ENCODE measurements around the gene NEDD8. TPM values are rescaled to one million over a fixed set of nuclear protein-coding genes. Genes with fewer than 3 reads are reported as not detected.

The NEDD8 gene
- total and polyA plus RNA-seq, 8 donors = 85.4 to 244 (median 166) TPM; not detected in 1

DNA sequence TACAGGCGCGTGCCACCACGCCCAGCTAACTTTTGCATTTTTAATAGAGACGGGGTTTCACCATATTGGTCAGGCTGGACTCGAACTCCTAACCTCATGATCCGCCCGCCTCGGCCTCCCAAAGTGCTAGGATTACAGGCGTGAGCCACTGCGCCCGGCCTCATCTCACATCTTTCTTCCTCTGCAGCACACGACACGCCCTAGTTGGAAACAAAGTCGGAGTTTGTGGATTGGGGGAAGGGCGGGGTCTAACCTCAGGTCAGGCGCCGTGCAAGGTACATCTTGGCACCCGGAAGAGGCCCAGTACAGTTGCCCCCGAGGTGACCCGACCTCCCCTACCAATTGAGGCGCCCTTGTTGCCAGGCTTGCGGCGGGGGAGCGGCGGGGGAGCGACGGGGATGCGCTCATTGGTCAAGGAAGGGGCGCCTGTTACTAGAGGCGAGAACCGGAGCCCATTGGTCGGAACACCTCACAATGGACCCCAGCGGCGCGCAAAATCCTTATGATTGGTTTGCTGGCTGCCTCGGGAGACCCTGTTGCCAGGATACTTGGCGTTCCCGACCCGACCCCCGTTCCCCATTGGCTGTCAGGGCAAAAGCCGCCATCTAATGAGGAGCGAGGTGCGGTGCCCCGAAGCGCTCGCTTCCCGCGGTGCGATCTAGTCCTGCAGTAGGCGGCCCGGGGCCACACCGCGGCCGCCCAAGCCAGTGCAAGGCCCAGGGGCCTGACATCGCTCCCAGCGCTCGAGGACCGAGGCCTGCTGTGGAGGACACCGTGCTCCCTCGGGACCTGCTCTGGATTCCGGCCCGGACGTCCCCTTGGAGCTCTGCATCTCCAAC, 60.5 kb downstream of the NEDD8 start, which contains the start of gene REC8:
REC8 (plus strand) TSS at position 659 of the 839 bp plus-strand sequence. CDS start 473 bp downstream, outside the sequence.
- 6 to 17% (median 8%) methylated on average over 41 to 63 of the region's 63 CpGs for WGBS, 5 donors
- H3K36me3 ChIP-seq = peaks cover 5 to 70% (median 64%) of the 10 kb centered on the region in 4 donors
- intact Hi-C loops (cut with DNase I; ENCODE audit: low total_unique reads) = no loop called here
- no peaks in the 10 kb centered on the region for H3K9me3 ChIP-seq
- peaks cover 0 to 48% (median 22%) of the 10 kb centered on the region in 4 donors for H3K4me1 ChIP-seq
- peak within 1 kb of the TSS; percentile 67 to 79 (median 75) for H3K27ac ChIP-seq
- peak; percentile 82 to 98 for DNase-seq
- H3K4me3 ChIP-seq = peak within 1 kb of the TSS; percentile 46 to 52 (median 48)
- no peaks in the 10 kb centered on the region for H3K27me3 ChIP-seq
- TF ChIP-seq POLR2A (IDR thresholded peaks at IDR 0.05) = peak in 1 of 4 donors; percentile 33
- peak; percentile 6 to 71 (median 49) for TF ChIP-seq POLR2AphosphoS5 (IDR thresholded peaks at IDR 0.05)
- TF ChIP-seq EP300 (IDR thresholded peaks at IDR 0.05) = no peak
- TF ChIP-seq, protein P1, sequence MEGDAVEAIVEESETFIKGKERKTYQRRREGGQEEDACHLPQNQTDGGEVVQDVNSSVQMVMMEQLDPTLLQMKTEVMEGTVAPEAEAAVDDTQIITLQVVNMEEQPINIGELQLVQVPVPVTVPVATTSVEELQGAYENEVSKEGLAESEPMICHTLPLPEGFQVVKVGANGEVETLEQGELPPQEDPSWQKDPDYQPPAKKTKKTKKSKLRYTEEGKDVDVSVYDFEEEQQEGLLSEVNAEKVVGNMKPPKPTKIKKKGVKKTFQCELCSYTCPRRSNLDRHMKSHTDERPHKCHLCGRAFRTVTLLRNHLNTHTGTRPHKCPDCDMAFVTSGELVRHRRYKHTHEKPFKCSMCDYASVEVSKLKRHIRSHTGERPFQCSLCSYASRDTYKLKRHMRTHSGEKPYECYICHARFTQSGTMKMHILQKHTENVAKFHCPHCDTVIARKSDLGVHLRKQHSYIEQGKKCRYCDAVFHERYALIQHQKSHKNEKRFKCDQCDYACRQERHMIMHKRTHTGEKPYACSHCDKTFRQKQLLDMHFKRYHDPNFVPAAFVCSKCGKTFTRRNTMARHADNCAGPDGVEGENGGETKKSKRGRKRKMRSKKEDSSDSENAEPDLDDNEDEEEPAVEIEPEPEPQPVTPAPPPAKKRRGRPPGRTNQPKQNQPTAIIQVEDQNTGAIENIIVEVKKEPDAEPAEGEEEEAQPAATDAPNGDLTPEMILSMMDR (IDR thresholded peaks at IDR 0.05) = peak in 1 of 7 experiments; percentile 11

DNA sequence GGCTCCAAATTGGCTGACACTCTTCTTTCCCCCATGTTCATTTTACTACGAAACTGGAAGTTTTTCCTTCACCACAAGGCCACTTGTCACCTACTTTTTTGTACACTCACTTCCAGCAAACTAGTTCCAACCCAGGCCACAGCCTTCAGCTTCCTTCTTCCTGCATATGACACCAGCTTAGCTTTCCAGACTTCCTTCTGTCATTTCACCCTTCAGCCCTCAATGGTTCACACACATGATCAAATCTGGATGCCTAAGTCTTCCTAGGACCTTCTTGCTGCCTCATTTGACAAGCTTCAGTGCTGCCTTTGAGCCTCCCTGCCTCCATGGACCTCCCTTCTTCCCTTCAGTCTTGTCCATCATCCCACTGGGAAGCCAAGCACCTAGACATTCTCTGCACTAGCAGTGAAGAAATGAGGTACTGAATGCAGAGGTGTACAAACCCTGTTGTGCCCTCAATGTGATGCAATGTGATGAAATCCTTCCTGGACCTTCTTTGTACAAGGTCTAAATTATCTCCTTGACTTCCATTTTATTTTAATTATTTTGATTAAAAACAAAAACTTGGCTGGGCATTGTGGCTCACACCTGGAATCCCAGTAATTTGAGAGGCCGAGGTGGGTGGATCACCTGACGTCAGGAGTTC, 64.6 kb downstream of the NEDD8 start:
- intact Hi-C loops (cut with DNase I; ENCODE audit: low total_unique reads) = no loop called here
- no peak overlapping the region for H3K4me3 ChIP-seq
- peaks cover 37 to 77% (median 70%) of the 10 kb centered on the region in 4 donors for H3K36me3 ChIP-seq
- WGBS, 5 donors = 80 to 95% (median 89%) methylated on average over 3 of the region's 3 CpGs
- peaks cover 8 to 75% (median 44%) of the 10 kb centered on the region in 4 donors for H3K4me1 ChIP-seq
- H3K9me3 ChIP-seq = no peaks in the 10 kb centered on the region
- H3K27ac ChIP-seq = peak overlapping the region in 2 of 5 donors; percentile 22 to 44
- no peaks in the 10 kb centered on the region for H3K27me3 ChIP-seq
- DNase-seq = no peak
- TF ChIP-seq, protein P1 (IDR thresholded peaks at IDR 0.05) = no peak
- TF ChIP-seq EP300 (IDR thresholded peaks at IDR 0.05) (no peak), POLR2AphosphoS5 (IDR thresholded peaks at IDR 0.05) (no peak), POLR2A (IDR thresholded peaks at IDR 0.05) (no peak)

Small RNA genes lying within 50 kb of the gene (small RNA-seq; reads per million reads assigned to genes)
- gene AL136295.4 (0 reads per million in 4 donors), gene CHMP4A (0 reads per million in 4 donors), gene IPO4 (0 to 0.38 (median 0) reads per million in 4 donors), gene MDP1 (0 reads per million in 4 donors)

Other genes with a start within 250 kb of the NEDD8 start
Only the 30 nearest of the 34 such genes appear.
- gene CARMIL3, start 180.4 kb downstream of the NEDD8 start, total RNA-seq = 1 to 10 TPM in 2 of 5 donors, under 1 TPM in 2, not detected in 1; 0.14 to 2.0 (median 0.76) TPM
- gene CARMIL3, start 180.4 kb downstream of the NEDD8 start, polyA plus RNA-seq = under 1 TPM in 2 of 3 donors, not detected in 1; 0.25 to 0.75 TPM
- not detected for gene CPNE6, start 160.8 kb downstream of the NEDD8 start, total RNA-seq
- gene CPNE6, start 160.8 kb downstream of the NEDD8 start, polyA plus RNA-seq = under 1 TPM in 2 of 3 donors, not detected in 1; 0.12 to 0.25 TPM
- 100 to 1,000 TPM in 1 of 5 donors, 10 to 100 TPM in 1, 1 to 10 TPM in 3; 2.3 to 168 (median 8.4) TPM for gene PCK2, start 138.1 kb downstream of the NEDD8 start, total RNA-seq
- 10 to 100 TPM; 12.3 to 24.0 (median 17.0) TPM for gene PCK2, start 138.1 kb downstream of the NEDD8 start, polyA plus RNA-seq
- gene DCAF11, start 117.6 kb downstream of the NEDD8 start, total RNA-seq = 100 to 1,000 TPM in 2 of 5 donors, 10 to 100 TPM in 3; 50.4 to 396 (median 84.5) TPM
- gene DCAF11, start 117.6 kb downstream of the NEDD8 start, polyA plus RNA-seq = 10 to 100 TPM; 27.7 to 68.3 (median 38.9) TPM
- gene NRL, start 117.4 kb downstream of the NEDD8 start, total RNA-seq = 10 to 100 TPM in 2 of 5 donors, 1 to 10 TPM in 1, under 1 TPM in 1, not detected in 1; 0.92 to 69.2 (median 13.0) TPM
- gene NRL, start 117.4 kb downstream of the NEDD8 start, polyA plus RNA-seq = 1 to 10 TPM; 1.2 to 1.3 (median 1.2) TPM
- gene FITM1, start 101.7 kb downstream of the NEDD8 start, total RNA-seq = 10 to 100 TPM in 1 of 5 donors, under 1 TPM in 1, not detected in 3; 0.87 to 80.5 TPM
- gene FITM1, start 101.7 kb downstream of the NEDD8 start, polyA plus RNA-seq = 1 to 10 TPM; 1.9 to 2.6 (median 2.2) TPM
- gene PSME1, start 96.2 kb downstream of the NEDD8 start, total RNA-seq = 100 to 1,000 TPM in 1 of 5 donors, 10 to 100 TPM in 4; 38.5 to 129 (median 91.1) TPM
- gene PSME1, start 96.2 kb downstream of the NEDD8 start, polyA plus RNA-seq = 100 to 1,000 TPM; 217 to 322 (median 310) TPM
- gene EMC9, start 90.8 kb downstream of the NEDD8 start, total RNA-seq = 10 to 100 TPM in 1 of 5 donors, 1 to 10 TPM in 4; 1.3 to 33.9 (median 4.6) TPM
- gene EMC9, start 90.8 kb downstream of the NEDD8 start, polyA plus RNA-seq = 10 to 100 TPM; 32.0 to 59.6 (median 42.9) TPM
- 100 to 1,000 TPM in 2 of 5 donors, 10 to 100 TPM in 3; 62.4 to 339 (median 83.9) TPM for gene PSME2, start 85.8 kb downstream of the NEDD8 start, total RNA-seq
- gene PSME2, start 85.8 kb downstream of the NEDD8 start, polyA plus RNA-seq = 100 to 1,000 TPM; 302 to 421 (median 403) TPM
- 100 to 1,000 TPM in 2 of 5 donors, 10 to 100 TPM in 3; 53.2 to 523 (median 94.2) TPM for gene RNF31, start 84.9 kb downstream of the NEDD8 start, total RNA-seq
- 10 to 100 TPM; 64.0 to 88.7 (median 68.6) TPM for gene RNF31, start 84.9 kb downstream of the NEDD8 start, polyA plus RNA-seq
- 100 to 1,000 TPM in 2 of 5 donors, 10 to 100 TPM in 2, 1 to 10 TPM in 1; 1.4 to 143 (median 91.4) TPM for gene IRF9, start 71.1 kb downstream of the NEDD8 start, total RNA-seq
- gene IRF9, start 71.1 kb downstream of the NEDD8 start, polyA plus RNA-seq = 100 to 1,000 TPM in 1 of 3 donors, 10 to 100 TPM in 2; 64.6 to 101 (median 65.1) TPM
- gene REC8, start 60.3 kb downstream of the NEDD8 start, total RNA-seq = 100 to 1,000 TPM in 1 of 5 donors, 10 to 100 TPM in 4; 14.5 to 122 (median 45.5) TPM
- gene REC8, start 60.3 kb downstream of the NEDD8 start, polyA plus RNA-seq = 10 to 100 TPM; 20.9 to 64.4 (median 38.7) TPM
- gene IPO4, start 43.6 kb downstream of the NEDD8 start, total RNA-seq = 100 to 1,000 TPM in 1 of 5 donors, 10 to 100 TPM in 4; 14.3 to 227 (median 23.9) TPM
- gene IPO4, start 43.6 kb downstream of the NEDD8 start, polyA plus RNA-seq = 10 to 100 TPM in 1 of 3 donors, 1 to 10 TPM in 2; 9.3 to 15.2 (median 9.8) TPM
- 10 to 100 TPM in 4 of 5 donors, 1 to 10 TPM in 1; 6.4 to 79.7 (median 31.6) TPM for gene TM9SF1, start 36.9 kb downstream of the NEDD8 start, total RNA-seq
- gene TM9SF1, start 36.9 kb downstream of the NEDD8 start, polyA plus RNA-seq = 10 to 100 TPM; 14.6 to 28.2 (median 14.7) TPM
- gene TSSK4, start 26.7 kb downstream of the NEDD8 start, total RNA-seq = under 1 TPM in 1 of 5 donors, not detected in 4; 0.73 TPM
- gene TSSK4, start 26.7 kb downstream of the NEDD8 start, polyA plus RNA-seq = not detected
- gene CHMP4A, start 18.9 kb downstream of the NEDD8 start, total RNA-seq = 10 to 100 TPM in 4 of 5 donors, not detected in 1; 27.8 to 37.2 (median 31.8) TPM
- 100 to 1,000 TPM in 1 of 3 donors, 10 to 100 TPM in 2; 66.5 to 135 (median 70.7) TPM for gene CHMP4A, start 18.9 kb downstream of the NEDD8 start, polyA plus RNA-seq
- 10 to 100 TPM in 3 of 5 donors, 1 to 10 TPM in 1, not detected in 1; 9.3 to 16.1 (median 14.2) TPM for gene MDP1, start 16.3 kb downstream of the NEDD8 start, total RNA-seq
- 10 to 100 TPM; 25.6 to 26.9 (median 26.2) TPM for gene MDP1, start 16.3 kb downstream of the NEDD8 start, polyA plus RNA-seq
- gene GMPR2, start 562 bp upstream of the NEDD8 start, total RNA-seq = 100 to 1,000 TPM in 1 of 5 donors, 10 to 100 TPM in 4; 13.9 to 204 (median 31.2) TPM
- gene GMPR2, start 562 bp upstream of the NEDD8 start, polyA plus RNA-seq = 10 to 100 TPM; 48.3 to 85.7 (median 53.9) TPM
- 10 to 100 TPM in 4 of 5 donors, 1 to 10 TPM in 1; 7.2 to 63.6 (median 39.1) TPM for gene TINF2, start 10.3 kb upstream of the NEDD8 start, total RNA-seq
- 10 to 100 TPM; 46.6 to 61.1 (median 50.6) TPM for gene TINF2, start 10.3 kb upstream of the NEDD8 start, polyA plus RNA-seq
- 10 to 100 TPM in 1 of 5 donors, 1 to 10 TPM in 4; 2.6 to 11.7 (median 4.9) TPM for gene TGM1, start 30.8 kb upstream of the NEDD8 start, total RNA-seq
- 100 to 1,000 TPM in 1 of 3 donors, 1 to 10 TPM in 2; 1.7 to 131 (median 5.3) TPM for gene TGM1, start 30.8 kb upstream of the NEDD8 start, polyA plus RNA-seq
- 100 to 1,000 TPM in 4 of 5 donors, 10 to 100 TPM in 1; 16.0 to 230 (median 187) TPM for gene RABGGTA, start 39.2 kb upstream of the NEDD8 start, total RNA-seq
- gene RABGGTA, start 39.2 kb upstream of the NEDD8 start, polyA plus RNA-seq = 10 to 100 TPM; 33.8 to 68.4 (median 41.9) TPM
- 10 to 100 TPM in 3 of 5 donors, 1 to 10 TPM in 2; 5.3 to 71.9 (median 17.4) TPM for gene DHRS1, start 67.4 kb upstream of the NEDD8 start, total RNA-seq
- gene DHRS1, start 67.4 kb upstream of the NEDD8 start, polyA plus RNA-seq = 10 to 100 TPM; 20.1 to 52.1 (median 30.1) TPM
- gene NOP9, start 67.5 kb upstream of the NEDD8 start, total RNA-seq = 10 to 100 TPM in 4 of 5 donors, 1 to 10 TPM in 1; 5.4 to 25.7 (median 12.8) TPM
- gene NOP9, start 67.5 kb upstream of the NEDD8 start, polyA plus RNA-seq = 10 to 100 TPM in 1 of 3 donors, 1 to 10 TPM in 2; 6.5 to 11.8 (median 8.4) TPM
- 10 to 100 TPM in 2 of 5 donors, 1 to 10 TPM in 3; 5.0 to 11.2 (median 6.4) TPM for gene CIDEB, start 75.6 kb upstream of the NEDD8 start, total RNA-seq
- 10 to 100 TPM in 1 of 3 donors, 1 to 10 TPM in 2; 6.0 to 14.2 (median 6.0) TPM for gene CIDEB, start 75.6 kb upstream of the NEDD8 start, polyA plus RNA-seq
- gene LTB4R2, start 77.8 kb upstream of the NEDD8 start, total RNA-seq = 10 to 100 TPM in 3 of 5 donors, 1 to 10 TPM in 1, not detected in 1; 9.9 to 71.5 (median 24.5) TPM
- gene LTB4R2, start 77.8 kb upstream of the NEDD8 start, polyA plus RNA-seq = 1 to 10 TPM in 1 of 3 donors, under 1 TPM in 1, not detected in 1; 0.25 to 6.0 TPM
- 10 to 100 TPM in 3 of 5 donors, 1 to 10 TPM in 1, not detected in 1; 3.3 to 92.8 (median 24.6) TPM for gene LTB4R, start 79.1 kb upstream of the NEDD8 start, total RNA-seq
- 10 to 100 TPM in 1 of 3 donors, 1 to 10 TPM in 2; 1.4 to 67.2 (median 4.1) TPM for gene LTB4R, start 79.1 kb upstream of the NEDD8 start, polyA plus RNA-seq
- gene ADCY4, start 102.7 kb upstream of the NEDD8 start, total RNA-seq = 100 to 1,000 TPM in 1 of 5 donors, 10 to 100 TPM in 4; 18.2 to 118 (median 33.3) TPM
- gene ADCY4, start 102.7 kb upstream of the NEDD8 start, polyA plus RNA-seq = 10 to 100 TPM; 15.2 to 18.9 (median 18.8) TPM
- gene RIPK3, start 107.6 kb upstream of the NEDD8 start, total RNA-seq = 10 to 100 TPM in 4 of 5 donors, 1 to 10 TPM in 1; 6.4 to 42.6 (median 12.5) TPM
- 10 to 100 TPM; 12.7 to 18.3 (median 14.3) TPM for gene RIPK3, start 107.6 kb upstream of the NEDD8 start, polyA plus RNA-seq
- gene NFATC4, start 135.8 kb upstream of the NEDD8 start, total RNA-seq = 10 to 100 TPM; 20.1 to 64.8 (median 33.0) TPM
- 100 to 1,000 TPM in 1 of 3 donors, 10 to 100 TPM in 2; 71.4 to 119 (median 99.0) TPM for gene NFATC4, start 135.8 kb upstream of the NEDD8 start, polyA plus RNA-seq
- 10 to 100 TPM in 2 of 5 donors, 1 to 10 TPM in 3; 2.9 to 16.0 (median 8.1) TPM for gene NYNRIN, start 166.6 kb upstream of the NEDD8 start, total RNA-seq
- 1 to 10 TPM; 2.3 to 3.3 (median 2.3) TPM for gene NYNRIN, start 166.6 kb upstream of the NEDD8 start, polyA plus RNA-seq